ENCODE measurements around the gene UBE2F. TPM values are rescaled to one million over a fixed set of nuclear protein-coding genes. Genes with fewer than 3 reads are reported as not detected.
A peak's percentile ranks its signal among the peaks of the same experiment; 100 is the strongest.

UBE2F gene
- total RNA-seq, 1 experiment from 2014 or later: 62.1 TPM

DNA sequence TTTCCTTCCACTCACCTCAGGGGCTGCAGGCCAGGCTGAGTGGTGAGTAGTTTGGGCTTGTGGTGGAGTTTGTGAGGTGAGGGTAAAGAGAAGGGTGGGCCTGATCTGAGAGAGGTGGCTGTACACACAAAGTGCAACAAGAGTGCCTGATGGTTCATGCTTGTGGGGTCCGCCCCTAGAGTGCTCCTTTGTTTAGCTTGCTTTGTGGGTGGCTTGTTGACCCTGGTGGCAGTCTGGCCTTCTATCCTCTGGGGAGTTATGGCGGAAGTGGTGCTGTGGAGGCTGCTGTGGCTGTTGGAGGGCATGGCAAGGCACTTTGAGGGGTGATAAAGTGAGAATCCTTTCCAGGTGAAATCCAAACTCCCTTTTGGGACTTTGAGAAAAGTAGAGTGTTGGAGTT, 10.6 kb downstream of the UBE2F start:
- Mint-ChIP-seq H3K9me3 (no peaks in the 10 kb centered on the region), H3K4me1 (peaks cover 8 to 20% of the 10 kb centered on the region in 2 experiments), H3K27me3 (ENCODE audit: low read depth) (no peaks in the 10 kb centered on the region; the same call in 1 of the 2 replicates), H3K27ac (peak overlapping the region; percentile 8 to 72 (median 25); a peak in 3 of 7 replicates), H3K4me3 (no peak overlapping the region), H3K36me3 (ENCODE audit: insufficient read depth in 1 of 3, low read depth in 3 of 3) (peaks cover 9 to 21% (median 18%) of the 10 kb centered on the region in 3 experiments)
- H2BK20ac ChIP-seq (ENCODE audit: low read depth, low read length, poor library complexity, severe bottlenecking): no peak overlapping the region
- H3K9ac ChIP-seq (ENCODE audit: extremely low read depth, insufficient read length, low read length): no peak overlapping the region
- H4K20me1 ChIP-seq (ENCODE audit: control insufficient read depth, insufficient read depth, insufficient read length): peaks cover 3% of the 10 kb centered on the region
- H3K4me2 ChIP-seq (ENCODE audit: insufficient read depth, insufficient read length, low read length): no peak overlapping the region
- no peak overlapping the region for H3T11ph ChIP-seq (ENCODE audit: low read length)
- no peak overlapping the region for H4K8ac ChIP-seq (replicated peaks; ENCODE audit: insufficient read length, low read depth, low read length)
- WGBS (ENCODE audit: extremely low coverage, insufficient read length, low lambda C conversion rate): no CpG with 5 or more reads among the region's 2 CpGs
- H3K4ac ChIP-seq (ENCODE audit: low read depth, low read length): no peak overlapping the region
- no peak overlapping the region for H2BK15ac ChIP-seq (ENCODE audit: low read depth, low read length)
- H3K56ac ChIP-seq (ENCODE audit: insufficient read length, low read depth, low read length): no peak overlapping the region
- no peaks in the 10 kb centered on the region for H3K79me1 ChIP-seq (ENCODE audit: insufficient read depth, low read depth, low read length, poor library complexity, severe bottlenecking)
- no peak overlapping the region for H3K14ac ChIP-seq (ENCODE audit: insufficient read depth, low read length)
- H2AK5ac ChIP-seq (ENCODE audit: insufficient read length, low read length): no peak overlapping the region
- H2BK5ac ChIP-seq (ENCODE audit: insufficient read length, low read length): no peak overlapping the region
- no peaks in the 10 kb centered on the region for H3K27me3 ChIP-seq (ENCODE audit: insufficient read depth, low read length)
- H3K79me2 ChIP-seq (ENCODE audit: insufficient read depth, low read length): peaks cover 6% of the 10 kb centered on the region; the same call in 1 of the 2 replicates
- no peak overlapping the region for H4K91ac ChIP-seq (ENCODE audit: insufficient read length, low read depth, low read length)
- H2BK120ac ChIP-seq (ENCODE audit: low read depth, low read length, poor library complexity, severe bottlenecking): no peak overlapping the region
- no peak overlapping the region for H4K5ac ChIP-seq (ENCODE audit: insufficient read length, low read depth, low read length)
- TF ChIP-seq, protein P1, sequence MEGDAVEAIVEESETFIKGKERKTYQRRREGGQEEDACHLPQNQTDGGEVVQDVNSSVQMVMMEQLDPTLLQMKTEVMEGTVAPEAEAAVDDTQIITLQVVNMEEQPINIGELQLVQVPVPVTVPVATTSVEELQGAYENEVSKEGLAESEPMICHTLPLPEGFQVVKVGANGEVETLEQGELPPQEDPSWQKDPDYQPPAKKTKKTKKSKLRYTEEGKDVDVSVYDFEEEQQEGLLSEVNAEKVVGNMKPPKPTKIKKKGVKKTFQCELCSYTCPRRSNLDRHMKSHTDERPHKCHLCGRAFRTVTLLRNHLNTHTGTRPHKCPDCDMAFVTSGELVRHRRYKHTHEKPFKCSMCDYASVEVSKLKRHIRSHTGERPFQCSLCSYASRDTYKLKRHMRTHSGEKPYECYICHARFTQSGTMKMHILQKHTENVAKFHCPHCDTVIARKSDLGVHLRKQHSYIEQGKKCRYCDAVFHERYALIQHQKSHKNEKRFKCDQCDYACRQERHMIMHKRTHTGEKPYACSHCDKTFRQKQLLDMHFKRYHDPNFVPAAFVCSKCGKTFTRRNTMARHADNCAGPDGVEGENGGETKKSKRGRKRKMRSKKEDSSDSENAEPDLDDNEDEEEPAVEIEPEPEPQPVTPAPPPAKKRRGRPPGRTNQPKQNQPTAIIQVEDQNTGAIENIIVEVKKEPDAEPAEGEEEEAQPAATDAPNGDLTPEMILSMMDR (conservative IDR thresholded peaks at IDR 0.05): no peak
- H3K18ac ChIP-seq (ENCODE audit: insufficient read length, low read depth, low read length): no peak overlapping the region
- H3K27ac ChIP-seq (ENCODE audit: insufficient read length, low read depth, low read length): no peak overlapping the region
- no peak overlapping the region for H2BK12ac ChIP-seq (ENCODE audit: insufficient read length, low read depth, low read length)
- H3K23me2 ChIP-seq (ENCODE audit: insufficient read length, low read depth, low read length, poor library complexity, severe bottlenecking): no peaks in the 10 kb centered on the region
- H3K23ac ChIP-seq (ENCODE audit: insufficient read length, low read depth, low read length): no peak overlapping the region
- H3K9me3 ChIP-seq (ENCODE audit: control insufficient read depth, low read depth, low read length): no peaks in the 10 kb centered on the region
- no peaks in the 10 kb centered on the region for H3K4me1 ChIP-seq (ENCODE audit: insufficient read depth, low read length)
- DNase-seq: no peak
- no peak overlapping the region for H2AFZ ChIP-seq (ENCODE audit: low read length)

Measured in H9 (cell line).